ENCODE measurements around the gene PMEPA1. TPM values are rescaled to one million over a fixed set of nuclear protein-coding genes. Genes with fewer than 3 reads are reported as not detected.

PMEPA1 gene
- polyA plus RNA-seq, 4 donors, result 20.3 to 23.7 (median 22.0) TPM

GRCh38 chr20:57696401-57696961 is 13.3 kb downstream of the PMEPA1 start:
- DNase-seq (ENCODE audit: low read depth in 4 of 4, low spot score in 3 of 4), result no peak

GRCh38 chr20:57695940-57696339 is 13.9 kb downstream of the PMEPA1 start:
- no peak for DNase-seq (ENCODE audit: low read depth in 4 of 4, low spot score in 3 of 4)

- no peak for DNase-seq (ENCODE audit: low read depth in 4 of 4, low spot score in 3 of 4)
Observed at GRCh38 chr20:57695012-57695411, 14.8 kb downstream of the PMEPA1 start.

- no peak for DNase-seq (ENCODE audit: low read depth in 4 of 4, low spot score in 3 of 4)
Observed at GRCh38 chr20:57694481-57694880, 15.3 kb downstream of the PMEPA1 start.

GRCh38 chr20:57693670-57694329 is 16.0 kb downstream of the PMEPA1 start:
- no peak for DNase-seq (ENCODE audit: low read depth in 4 of 4, low spot score in 3 of 4)

GRCh38 chr20:57693002-57693582 is 16.7 kb downstream of the PMEPA1 start:
- no peak for DNase-seq (ENCODE audit: low read depth in 4 of 4, low spot score in 3 of 4)

- DNase-seq (ENCODE audit: low read depth in 4 of 4, low spot score in 3 of 4), result no peak
Observed at GRCh38 chr20:57692393-57692792, 17.4 kb downstream of the PMEPA1 start.

- no peak for DNase-seq (ENCODE audit: low read depth in 4 of 4, low spot score in 3 of 4)
Observed at GRCh38 chr20:57691699-57692098, 18.1 kb downstream of the PMEPA1 start.

- DNase-seq (ENCODE audit: low read depth in 4 of 4, low spot score in 3 of 4), result no peak
Observed at GRCh38 chr20:57690525-57690924, 19.3 kb downstream of the PMEPA1 start.

- no peak for DNase-seq (ENCODE audit: low read depth in 4 of 4, low spot score in 3 of 4)
Observed at GRCh38 chr20:57689745-57690481, 19.9 kb downstream of the PMEPA1 start.

- no peak for DNase-seq (ENCODE audit: low read depth in 4 of 4, low spot score in 3 of 4)
Observed at GRCh38 chr20:57688864-57689263, 21.0 kb downstream of the PMEPA1 start.

- no peak for DNase-seq (ENCODE audit: low read depth in 4 of 4, low spot score in 3 of 4)
Observed at GRCh38 chr20:57688295-57688694, 21.5 kb downstream of the PMEPA1 start.

GRCh38 chr20:57686931-57687652 is 22.7 kb downstream of the PMEPA1 start:
- DNase-seq (ENCODE audit: low read depth in 4 of 4, low spot score in 3 of 4), result no peak

- no peak for DNase-seq (ENCODE audit: low read depth in 4 of 4, low spot score in 3 of 4)
Observed at GRCh38 chr20:57685146-57685758, 24.6 kb downstream of the PMEPA1 start.

GRCh38 chr20:57684808-57685140 is 25.0 kb downstream of the PMEPA1 start:
- no peak for DNase-seq (ENCODE audit: low read depth in 4 of 4, low spot score in 3 of 4)

- no peak for DNase-seq (ENCODE audit: low read depth in 4 of 4, low spot score in 3 of 4)
Observed at GRCh38 chr20:57683881-57684807, 25.7 kb downstream of the PMEPA1 start.

GRCh38 chr20:57683287-57683686 is 26.5 kb downstream of the PMEPA1 start:
- no peak for DNase-seq (ENCODE audit: low read depth in 4 of 4, low spot score in 3 of 4)

- peak in 2 of 4 donors; percentile 35 to 36 for DNase-seq (ENCODE audit: low read depth in 4 of 4, low spot score in 3 of 4)
Observed at GRCh38 chr20:57682184-57683101, 27.4 kb downstream of the PMEPA1 start.

All from right renal pelvis (tissue), 4 donors.